ENCODE data around the gene SELENOV. TPM values are rescaled to one million over a fixed set of nuclear protein-coding genes. Genes with fewer than 3 reads are reported as not detected.
"Not testable (repeated sequence)": the region's sequence is repeated elsewhere in the genome, so short reads cannot be mapped to it uniquely, and the experiment has no call there.

Gene SELENOV
- total RNA-seq, 1 experiment from 2014 or later: not detected

DNA sequence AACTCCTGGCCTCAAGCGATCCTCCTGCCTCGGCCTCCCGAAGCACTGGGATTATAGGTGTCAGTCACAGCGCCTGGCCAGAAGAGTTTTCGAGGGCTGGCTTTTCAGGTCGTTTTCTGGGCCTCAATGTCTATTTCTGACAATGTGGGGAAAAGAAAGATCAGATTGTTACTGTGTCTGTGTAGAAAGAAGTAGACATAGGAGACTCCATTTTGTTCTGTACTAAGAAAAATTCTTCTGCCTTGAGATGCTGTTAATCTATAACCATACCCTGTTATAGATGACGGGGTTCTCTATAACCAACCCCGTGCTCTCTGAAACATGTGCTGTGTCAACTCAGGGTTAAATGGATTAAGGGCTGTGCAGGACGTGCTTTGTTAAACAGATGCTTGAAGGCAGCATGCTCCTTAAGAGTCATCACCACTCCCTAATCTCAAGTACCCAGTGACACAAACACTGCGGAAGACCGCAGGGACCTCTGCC lies 35.6 kb upstream of the SELENOV start:
- H3K27me3 ChIP-seq (ENCODE audit: insufficient read depth, low read length); H3K27ac ChIP-seq (ENCODE audit: low read depth, low read length); H3K4me2 ChIP-seq (ENCODE audit: low read length); BruUV-seq (replicated peaks); CTCF ChIA-PET; H3K9me2 ChIP-seq (ENCODE audit: insufficient read depth); intact Hi-C loops (cut with micrococcal nuclease); RAD21 ChIA-PET (ENCODE audit: low non-redundant PET in 1 of 2, low total read pairs in 2 of 2, uncharacterized antibody in 2 of 2, unreplicated experiment in 2 of 2); H2AFZ ChIP-seq (ENCODE audit: low read depth, low read length, poor library complexity, severe bottlenecking); H4K20me1 ChIP-seq (ENCODE audit: insufficient read depth); DNase-seq (ENCODE audit: low read depth, low spot score); H3K4me3 ChIP-seq (replicated peaks in 1 of 2; ENCODE audit: low read depth in 1 of 2, low read length in 2 of 2); H3K9ac ChIP-seq (ENCODE audit: low read length); ATAC-seq; H3K9me3 ChIP-seq (ENCODE audit: control insufficient read depth in 1 of 2, insufficient read depth in 1 of 2, low read depth in 1 of 2, low read length in 2 of 2): not testable (repeated sequence)
- H3K4me1 ChIP-seq (ENCODE audit: control insufficient read depth in 1 of 2, insufficient read depth in 2 of 2, low read length in 2 of 2): peaks cover 6 to 16% of the 10 kb centered on the region in 2 experiments
- peaks cover 37% of the 10 kb centered on the region for H3K79me2 ChIP-seq (ENCODE audit: insufficient read depth, low read length)
- POLR2A ChIA-PET: interaction anchor here (2.4 kb wide), 1 partner anchor 43 kb away, joined by 7 read pairs; the partner anchor contains the start of gene RPS16
- H3K36me3 ChIP-seq (ENCODE audit: control insufficient read depth in 1 of 2, insufficient read depth in 2 of 2, low read length in 2 of 2): peaks cover 23 to 26% of the 10 kb centered on the region in 2 experiments; a peak in 3 of 4 replicates

DNA sequence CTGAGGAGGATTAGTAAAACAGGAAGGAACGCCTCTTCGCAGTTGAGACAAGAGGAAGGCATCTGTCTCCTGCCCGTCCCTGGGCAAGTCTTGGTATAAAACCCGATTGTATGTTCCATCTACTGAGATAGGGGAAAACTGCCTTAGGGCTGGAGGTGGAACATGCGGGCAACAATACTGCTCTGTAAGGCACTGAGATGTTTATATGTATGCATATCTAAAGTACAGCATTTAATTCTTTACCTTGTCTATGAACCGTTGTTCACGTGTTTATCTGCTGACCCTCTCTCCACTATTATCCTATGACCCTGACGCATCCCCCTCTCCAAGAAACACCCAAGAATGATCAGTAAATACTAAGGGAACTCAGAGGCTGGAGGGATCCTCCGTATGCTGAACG lies 35.0 kb upstream of the SELENOV start:
- peaks cover 41% of the 10 kb centered on the region for H3K79me2 ChIP-seq (ENCODE audit: insufficient read depth, low read length)
- CTCF ChIA-PET: no interaction called here
- no peaks in the 10 kb centered on the region for H3K27me3 ChIP-seq (ENCODE audit: insufficient read depth, low read length)
- ATAC-seq (no peak), DNase-seq (ENCODE audit: low read depth, low spot score) (no peak)
- H3K9ac ChIP-seq (ENCODE audit: low read length): peak overlapping the region; percentile 100
- no peaks in the 10 kb centered on the region for H3K9me2 ChIP-seq (ENCODE audit: insufficient read depth)
- H4K20me1 ChIP-seq (ENCODE audit: insufficient read depth): no peaks in the 10 kb centered on the region
- no TSS peak for BruUV-seq (replicated peaks)
- RAD21 ChIA-PET (ENCODE audit: low non-redundant PET in 1 of 2, low total read pairs in 2 of 2, uncharacterized antibody in 2 of 2, unreplicated experiment in 2 of 2): interaction anchor here in 1 of 2 experiments (0.6 kb wide), 1 partner anchor 40 kb away, joined by 4 read pairs; no protein-coding TSS in a partner anchor
- H3K4me3 ChIP-seq (replicated peaks in 1 of 2; ENCODE audit: low read depth in 1 of 2, low read length in 2 of 2): peak overlapping the region; percentile 99 to 100
- intact Hi-C loops (cut with micrococcal nuclease): no loop called here
- no peaks in the 10 kb centered on the region for H3K9me3 ChIP-seq (ENCODE audit: control insufficient read depth in 1 of 2, insufficient read depth in 1 of 2, low read depth in 1 of 2, low read length in 2 of 2)
- peaks cover 6 to 16% of the 10 kb centered on the region in 2 experiments for H3K4me1 ChIP-seq (ENCODE audit: control insufficient read depth in 1 of 2, insufficient read depth in 2 of 2, low read length in 2 of 2)
- no peak overlapping the region for H2AFZ ChIP-seq (ENCODE audit: low read depth, low read length, poor library complexity, severe bottlenecking)
- POLR2A ChIA-PET: interaction anchor here (0.7 to 1.0 kb wide), 2 partner anchors 35 to 44 kb away, joined by 3 to 7 read pairs; partner anchors contain the start of genes RPS16 and SUPT5H
- peak overlapping the region; percentile 87; the same call in 1 of the 2 replicates for H3K27ac ChIP-seq (ENCODE audit: low read depth, low read length)
- peaks cover 20 to 26% of the 10 kb centered on the region in 2 experiments; a peak in 3 of 4 replicates for H3K36me3 ChIP-seq (ENCODE audit: control insufficient read depth in 1 of 2, insufficient read depth in 2 of 2, low read length in 2 of 2)
- peak overlapping the region; percentile 99 for H3K4me2 ChIP-seq (ENCODE audit: low read length)
- TF ChIP-seq EZH2phosphoT487 (IDR thresholded peaks at IDR 0.05; ENCODE audit: borderline replicate concordance): no peak
- TF ChIP-seq FOSL1 (IDR thresholded peaks at IDR 0.05; ENCODE audit: low read depth): no peak
- TF ChIP-seq, protein P1, sequence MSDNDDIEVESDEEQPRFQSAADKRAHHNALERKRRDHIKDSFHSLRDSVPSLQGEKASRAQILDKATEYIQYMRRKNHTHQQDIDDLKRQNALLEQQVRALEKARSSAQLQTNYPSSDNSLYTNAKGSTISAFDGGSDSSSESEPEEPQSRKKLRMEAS (IDR thresholded peaks at IDR 0.05): no peak
- no peak for TF ChIP-seq ELF1 (IDR thresholded peaks at IDR 0.05; ENCODE audit: borderline replicate concordance, low read depth)

Measured in HCT116 (cell line).